NCI-H2081 (cell line): ENCODE data around the gene PTH2R.
A peak's percentile ranks its signal among the peaks of the same experiment; 100 is the strongest.
"Not testable (repeated sequence)": the region's sequence is repeated elsewhere in the genome, so short reads cannot be mapped to it uniquely, and the experiment has no call there.

Source experiments
- DNase-seq, 2 experiments: peaks; one replicate each; lab custom pipeline; 2025; lab: John Stamatoyannopoulos, UW

The PTH2R gene

DNA sequence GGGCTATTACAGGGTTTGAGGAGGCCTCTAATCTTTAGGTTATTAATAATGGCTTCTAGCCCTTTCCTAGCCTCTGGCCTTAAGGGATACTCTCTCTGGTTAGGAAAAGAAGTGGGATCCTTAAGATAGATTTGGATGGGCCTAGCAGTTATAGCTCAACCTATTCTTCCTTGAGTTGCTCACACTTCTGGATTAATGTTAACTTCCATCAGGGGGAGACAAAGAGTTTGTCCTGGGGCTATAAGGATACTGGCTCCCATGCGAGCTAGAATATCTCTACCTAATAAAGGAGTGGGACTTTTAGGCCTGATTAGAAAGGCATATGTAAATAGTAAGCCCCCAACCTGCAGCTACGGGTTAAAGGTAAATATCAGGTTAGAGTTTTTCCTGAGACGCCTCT, 14.3 kb upstream of the PTH2R start:
- DNase-seq, result no peak

DNA sequence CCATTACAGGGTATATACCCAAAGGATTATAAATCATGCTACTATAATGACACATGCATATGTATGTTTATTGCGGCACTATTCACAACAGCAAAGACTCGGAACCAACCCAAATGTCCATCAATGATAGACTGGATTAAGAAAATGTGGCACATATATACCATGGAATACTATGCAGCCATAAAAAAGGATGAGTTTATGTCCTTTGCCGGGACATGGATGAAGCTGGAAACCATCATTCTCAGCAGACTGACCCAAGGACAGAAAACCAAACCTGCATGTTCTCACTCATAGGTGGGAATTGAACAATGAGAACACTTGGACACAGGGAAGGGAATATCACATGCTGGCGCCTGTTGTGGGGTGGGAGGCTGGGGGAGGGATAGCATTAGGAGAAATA, 9.8 kb upstream of the PTH2R start:
- DNase-seq, result not testable (repeated sequence)

- no peak for DNase-seq
Observed at GRCh38 chr2:208399201-208399600, 7.4 kb upstream of the PTH2R start.

GRCh38 chr2:208407667-208408066, 1.1 kb downstream of the PTH2R start:
- DNase-seq, result peak; percentile 54 to 72

GRCh38 chr2:208413931-208414330, 7.3 kb downstream of the PTH2R start:
- DNase-seq, result no peak

DNA sequence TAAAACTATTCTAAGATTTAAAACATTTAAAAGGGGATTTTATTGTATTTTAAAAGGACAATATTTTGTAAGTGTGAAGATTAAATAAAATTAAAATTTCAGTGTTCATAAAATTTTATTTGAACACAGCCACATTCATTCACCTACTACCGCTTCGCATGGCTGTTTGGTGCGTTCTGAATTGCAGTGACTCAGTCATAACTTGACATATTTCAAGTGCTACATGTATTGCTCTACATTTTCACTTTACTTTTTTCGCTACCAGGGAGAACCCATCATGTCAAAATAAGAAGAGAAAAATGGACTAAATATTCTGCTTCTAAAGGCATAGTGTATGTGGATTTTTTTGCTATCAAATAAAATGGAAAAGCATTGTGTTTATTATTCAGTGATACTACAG, 8.7 kb downstream of the PTH2R start:
- no peak for DNase-seq

- DNase-seq, result no peak
Observed at GRCh38 chr2:208415897-208416296, 9.3 kb downstream of the PTH2R start.

- DNase-seq, result no peak
Observed at GRCh38 chr2:208426412-208427045, 19.9 kb downstream of the PTH2R start.

- no peak for DNase-seq
Observed at GRCh38 chr2:208437755-208438154, 31.2 kb downstream of the PTH2R start.

- no peak for DNase-seq
Observed at GRCh38 chr2:208440716-208441115, 34.1 kb downstream of the PTH2R start.

DNA sequence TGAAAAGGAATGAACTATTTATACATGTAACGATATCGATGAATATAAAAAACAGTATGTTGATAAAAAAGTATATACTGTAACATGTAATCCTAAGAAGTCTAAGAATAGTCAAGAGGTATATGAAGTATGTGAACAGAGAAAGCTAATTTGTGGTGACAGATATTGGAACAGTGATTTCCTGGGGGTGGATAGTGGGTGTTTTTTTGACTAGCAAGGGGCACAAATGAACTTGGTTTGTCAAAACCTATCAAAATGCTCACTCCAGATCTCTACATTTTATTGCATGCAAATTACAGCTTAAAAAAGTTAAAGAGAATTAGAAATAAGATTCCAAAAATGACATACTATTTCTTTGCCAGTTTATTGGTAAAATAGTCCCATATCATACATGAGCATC, 35.4 kb downstream of the PTH2R start:
- no peak for DNase-seq

GRCh38 chr2:208447447-208447846, 40.9 kb downstream of the PTH2R start:
- DNase-seq, result not testable (repeated sequence)

DNA sequence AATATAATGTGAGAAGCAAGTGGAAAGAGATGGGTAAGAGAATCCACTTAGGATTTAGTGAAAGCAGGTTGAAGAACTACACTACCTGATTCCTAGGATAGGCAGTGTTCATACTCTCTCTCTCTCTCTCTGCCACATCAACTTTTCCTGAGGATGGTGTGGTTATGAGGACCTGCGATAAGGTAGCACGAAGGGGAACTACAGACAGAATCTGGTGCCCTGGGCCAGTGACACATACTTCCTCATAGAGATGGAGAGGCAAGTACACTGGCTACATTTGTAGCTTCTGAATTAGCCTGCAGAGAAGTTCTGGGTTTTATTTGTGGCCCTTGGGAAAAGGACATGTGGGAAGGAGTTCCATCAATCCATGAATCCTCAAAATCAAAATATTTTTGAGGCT, 44.5 kb downstream of the PTH2R start:
- DNase-seq, result no peak

DNA sequence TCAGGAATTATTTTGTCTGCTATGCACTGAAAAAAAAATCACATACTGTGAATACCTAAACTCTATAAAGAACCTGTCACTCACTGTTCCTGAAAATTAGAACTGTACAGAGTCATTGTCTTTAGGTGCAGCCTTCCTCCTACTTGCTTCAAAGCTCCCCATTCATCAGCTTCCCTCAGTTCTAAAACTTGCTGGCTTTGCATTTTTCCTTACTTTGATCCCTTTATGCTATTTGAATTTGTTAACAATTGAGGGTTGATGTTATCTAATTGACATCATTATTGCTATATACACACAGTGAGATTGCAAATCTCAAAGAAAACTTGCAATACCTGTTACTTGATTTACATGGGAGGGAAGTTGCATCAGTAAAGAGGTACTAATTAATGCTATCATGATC, 48.3 kb downstream of the PTH2R start:
- DNase-seq, result no peak

DNA sequence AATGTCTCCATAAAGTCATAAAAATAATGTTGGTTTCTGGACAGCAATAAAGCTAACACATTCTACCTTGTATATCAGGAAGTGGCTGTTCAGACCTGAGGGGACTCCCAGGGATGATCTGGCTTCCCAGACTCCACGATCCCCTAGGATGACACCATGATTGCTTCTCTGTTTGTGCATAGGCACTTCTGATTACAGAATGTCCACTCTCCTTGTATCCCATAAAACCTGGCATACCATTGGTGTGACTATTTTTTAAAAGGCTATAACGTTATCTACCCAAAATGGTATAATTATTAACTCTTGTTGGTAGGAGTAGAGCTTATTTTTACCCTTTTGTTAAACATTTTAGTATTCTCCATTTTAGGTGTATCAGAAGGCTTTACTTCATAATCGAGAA, 57.1 kb downstream of the PTH2R start:
- no peak for DNase-seq

DNA sequence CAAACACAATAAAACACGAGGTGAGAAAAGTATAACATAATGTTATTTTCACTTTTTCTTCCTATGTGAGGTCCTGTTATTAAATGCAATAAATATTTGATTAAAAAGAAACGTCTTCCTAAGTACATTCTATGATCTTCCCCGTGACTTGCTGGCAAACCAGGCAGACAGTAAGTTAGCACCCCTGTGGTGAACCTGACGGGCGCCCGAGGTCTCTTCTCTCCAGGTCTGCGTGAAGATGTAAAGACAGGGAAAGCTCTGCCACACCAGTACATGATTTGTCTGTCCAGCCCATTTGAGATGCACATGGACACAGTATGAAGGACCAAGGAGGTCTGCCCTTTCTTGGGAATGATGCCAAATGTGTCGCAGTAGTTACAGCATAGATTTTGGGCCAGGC, 57.6 kb downstream of the PTH2R start:
- DNase-seq, result no peak

DNA sequence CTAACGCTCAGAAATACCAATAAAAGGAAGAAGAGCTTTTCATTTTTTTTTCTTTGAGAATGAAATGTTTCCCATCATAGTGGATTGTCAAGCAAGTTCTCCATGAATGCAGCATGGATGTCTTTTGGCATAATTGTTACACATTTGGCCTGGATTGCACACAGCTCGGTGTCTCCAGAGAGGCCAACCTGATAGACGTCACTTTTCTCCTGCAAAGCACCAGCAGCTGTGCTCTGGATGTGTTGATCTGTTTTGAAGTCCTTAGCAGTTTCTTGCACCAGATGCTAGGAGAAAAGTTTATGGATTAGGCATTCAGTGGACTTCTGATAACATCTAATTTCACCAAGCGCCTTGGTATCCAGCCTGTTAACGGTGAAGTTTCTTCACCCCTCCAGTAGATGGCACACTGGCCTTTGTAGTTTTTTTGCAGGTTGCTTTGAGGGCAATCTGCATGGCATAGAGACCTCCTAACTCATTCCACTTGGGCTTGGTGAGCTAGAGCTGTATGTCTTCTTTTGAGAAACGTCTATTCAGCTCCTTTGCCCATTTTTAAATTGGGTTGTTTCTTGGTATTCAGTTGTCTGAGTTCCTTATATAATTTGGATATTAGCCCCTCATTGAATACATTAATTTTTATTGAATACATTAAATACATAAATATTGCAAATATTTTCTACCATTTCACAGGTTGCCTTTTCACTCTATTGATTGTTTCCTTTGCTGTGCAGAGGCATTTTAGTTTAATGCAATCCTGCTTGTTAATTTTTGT, 59.7 kb downstream of the PTH2R start:
- peak; percentile 58 to 71 for DNase-seq

DNA sequence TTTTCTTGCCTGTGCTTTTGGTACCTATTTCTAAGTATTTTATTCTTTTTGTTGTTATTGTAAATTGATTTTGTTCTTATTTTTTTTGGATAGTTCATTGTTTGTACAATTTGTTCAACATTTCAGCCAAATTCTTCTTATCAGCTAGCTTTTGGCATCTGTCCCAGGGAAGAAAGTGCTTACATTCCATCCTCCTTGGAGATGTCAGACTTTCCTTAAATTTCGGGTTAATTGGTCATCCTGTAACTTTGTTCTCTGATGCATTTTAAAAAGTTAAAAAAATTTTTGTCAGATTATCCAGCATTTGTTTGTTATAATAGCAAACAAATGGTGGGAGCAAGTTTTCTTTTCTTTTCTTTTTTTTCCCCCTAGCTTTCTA, 60.3 kb downstream of the PTH2R start:
- no peak for DNase-seq

GRCh38 chr2:208467564-208467963, 61.0 kb downstream of the PTH2R start:
- DNase-seq, result no peak

GRCh38 chr2:208477741-208478140, 71.1 kb downstream of the PTH2R start:
- DNase-seq, result no peak

DNA sequence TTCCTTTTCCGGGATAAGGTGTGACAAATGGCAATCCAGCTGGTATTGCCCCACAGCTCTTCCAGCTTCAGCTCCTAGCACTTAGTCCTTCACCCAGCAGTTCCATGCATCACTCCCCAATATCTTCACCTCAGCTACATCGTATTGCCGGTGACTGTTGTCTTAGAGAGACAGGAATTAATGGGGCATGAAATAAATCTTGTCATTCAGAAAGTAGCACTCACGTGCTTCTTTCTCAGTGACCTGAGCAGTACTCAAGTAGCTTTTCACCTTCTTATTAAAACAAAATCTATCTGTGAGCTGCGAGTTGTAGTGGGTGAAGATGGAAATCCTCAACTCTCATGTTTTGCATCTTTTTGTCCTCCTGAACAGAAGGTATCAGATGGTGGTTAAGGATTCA, 72.8 kb downstream of the PTH2R start:
- DNase-seq, result no peak

GRCh38 chr2:208481945-208482344, 75.4 kb downstream of the PTH2R start:
- not testable (repeated sequence) for DNase-seq

DNA sequence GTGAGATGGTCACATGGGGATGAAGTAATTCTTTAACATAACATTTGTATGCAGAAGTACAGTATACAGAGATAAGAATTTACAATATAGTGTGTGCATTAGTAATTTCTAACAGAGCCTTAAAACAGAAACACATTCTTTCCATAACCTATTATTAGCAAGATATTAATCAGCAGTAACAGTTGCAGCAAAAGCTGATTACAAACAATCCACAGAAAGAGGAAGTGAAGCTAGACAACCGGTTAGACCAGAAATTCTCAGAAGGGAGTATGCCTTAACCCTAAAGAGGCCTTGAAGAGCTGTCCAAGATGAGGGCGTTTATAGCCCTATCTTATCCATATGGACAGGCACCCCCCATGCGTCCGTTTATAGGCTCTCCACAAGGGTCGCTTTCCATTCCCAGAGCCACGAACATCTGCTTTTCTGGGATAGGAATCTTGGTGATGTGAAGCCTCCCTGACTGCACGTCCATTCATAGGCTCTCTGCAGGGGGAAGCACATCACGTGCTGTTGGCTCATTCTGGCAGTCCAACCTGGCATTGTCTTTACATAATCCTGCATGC, 75.9 kb downstream of the PTH2R start:
- not testable (repeated sequence) for DNase-seq

DNA sequence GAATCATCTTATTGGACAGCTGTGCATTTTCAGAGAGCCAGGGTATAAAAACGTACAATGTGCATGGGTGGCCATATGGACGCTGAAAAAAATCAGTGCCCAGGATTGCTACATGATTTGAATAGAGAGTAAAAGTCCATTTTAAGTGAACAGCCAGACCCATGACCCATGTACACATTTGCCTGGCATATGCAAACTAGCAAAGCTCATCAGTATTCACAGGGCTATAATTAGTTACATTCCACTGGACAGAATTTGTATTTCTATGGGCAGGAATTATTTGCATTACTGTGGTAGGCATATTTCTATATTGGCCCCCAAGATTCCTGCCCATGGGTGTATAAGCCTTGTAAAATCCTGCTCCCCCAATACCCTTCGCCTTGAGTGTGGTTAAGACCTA, 78.8 kb downstream of the PTH2R start:
- no peak for DNase-seq
